ENCODE results near the gene PAOX. TPM values are rescaled to one million over a fixed set of nuclear protein-coding genes. Genes with fewer than 3 reads are reported as not detected.
A peak's percentile ranks its signal among the peaks of the same experiment; 100 is the strongest.

The PAOX gene
- total RNA-seq, 1 donor from 2014 or later = 9.4 TPM

- no peak for DNase-seq
- H3K36me3 Mint-ChIP-seq (ENCODE audit: low read depth) = peaks cover 3% of the 10 kb centered on the region
- no peaks in the 10 kb centered on the region for H3K9me3 Mint-ChIP-seq
- no peak overlapping the region for H3K27ac Mint-ChIP-seq
- no peak overlapping the region for H3K4me3 Mint-ChIP-seq
- no peaks in the 10 kb centered on the region for H3K27me3 Mint-ChIP-seq
- intact Hi-C loops (cut with micrococcal nuclease) = loop anchor here (5.0 kb wide), 1 partner anchor 78 kb away; the partner anchor contains the start of gene ADAM8
- no peaks in the 10 kb centered on the region for H3K4me1 Mint-ChIP-seq
Measured at GRCh38 chr10:133355266-133355665, 23.8 kb upstream of the PAOX start.

- DNase-seq = no peak
- intact Hi-C loops (cut with micrococcal nuclease) = loop anchor here (5.0 kb wide), 1 partner anchor 79 kb away; the partner anchor contains the start of gene ADAM8
- peaks cover 3% of the 10 kb centered on the region for H3K36me3 Mint-ChIP-seq (ENCODE audit: low read depth)
- H3K4me1 Mint-ChIP-seq = no peaks in the 10 kb centered on the region
- peak overlapping the region; percentile 52 for H3K27ac Mint-ChIP-seq
- H3K9me3 Mint-ChIP-seq = no peaks in the 10 kb centered on the region
- peak overlapping the region; percentile 81 for H3K4me3 Mint-ChIP-seq
- H3K27me3 Mint-ChIP-seq = no peaks in the 10 kb centered on the region
Measured at GRCh38 chr10:133355991-133356390, 23.1 kb upstream of the PAOX start.

- no peaks in the 10 kb centered on the region for H3K9me3 Mint-ChIP-seq
- no peak for DNase-seq
- intact Hi-C loops (cut with micrococcal nuclease) = loop anchor here (1.0 to 5.0 kb wide), 3 partner anchors 17 to 79 kb away; partner anchors contain the start of genes ADAM8, ECHS1 and MTG1
- peaks cover 2% of the 10 kb centered on the region for H3K4me1 Mint-ChIP-seq
- H3K4me3 Mint-ChIP-seq = peak overlapping the region; percentile 85
- H3K27me3 Mint-ChIP-seq = no peaks in the 10 kb centered on the region
- peak overlapping the region; percentile 67 for H3K27ac Mint-ChIP-seq
- H3K36me3 Mint-ChIP-seq (ENCODE audit: low read depth) = peaks cover 3% of the 10 kb centered on the region
Measured at GRCh38 chr10:133356549-133357284, 22.3 kb upstream of the PAOX start.

DNA sequence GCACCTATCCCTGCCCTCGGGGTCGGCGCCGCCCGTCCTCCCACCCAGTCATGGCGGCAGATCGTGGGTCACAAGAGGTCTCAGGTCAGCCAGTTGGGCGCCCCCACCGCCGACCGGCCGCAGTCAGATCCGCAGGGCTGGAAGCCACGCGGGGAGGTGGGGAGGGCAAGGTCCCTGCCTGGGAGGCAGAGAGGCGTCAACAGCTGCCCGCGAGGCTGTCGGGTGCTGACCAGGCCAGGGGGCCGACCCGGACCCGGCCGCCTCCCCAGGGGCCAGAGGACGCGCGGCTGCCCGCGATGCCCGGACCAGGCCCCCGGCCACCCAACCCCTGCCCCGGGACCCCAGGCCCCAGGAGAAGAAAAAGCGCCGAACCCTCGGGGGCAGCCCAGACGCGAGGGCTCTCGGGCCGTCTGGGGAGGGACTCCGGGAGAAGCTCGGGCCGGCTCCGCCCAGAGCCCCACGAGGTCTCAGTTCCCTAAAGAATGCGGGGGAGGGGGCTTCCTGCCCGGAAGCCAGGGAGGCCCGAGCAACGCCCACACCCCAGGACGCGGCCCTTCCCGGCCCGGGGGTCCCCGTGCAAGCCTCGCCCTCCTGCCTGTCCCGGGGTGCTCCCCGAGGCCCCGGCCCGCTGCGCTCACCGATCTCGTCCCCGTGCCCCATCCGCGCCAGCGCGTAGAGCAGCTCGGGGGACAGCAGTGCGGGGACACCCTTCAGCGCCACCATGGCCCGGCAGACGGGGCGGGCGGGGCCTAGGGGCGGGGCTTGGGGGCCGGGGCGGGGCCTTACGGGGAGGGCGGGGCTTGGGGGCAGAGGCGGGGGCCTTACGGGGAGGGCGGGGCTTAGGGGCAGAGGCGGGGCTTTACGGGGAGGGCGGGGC, 21.5 kb upstream of the PAOX start, which contains the start of gene FUOM:
Gene FUOM, minus strand, starts transcription at position 735 of the 877 bp plus-strand sequence. Its CDS starts 12 bp downstream, at position 723.
- Mint-ChIP-seq H3K9me3 (no peaks in the 10 kb centered on the region), H3K4me3 (peak within 1 kb of the TSS; percentile 85), H3K4me1 (peaks cover 2% of the 10 kb centered on the region), H3K27me3 (no peaks in the 10 kb centered on the region), H3K27ac (peak within 1 kb of the TSS; percentile 74), H3K36me3 (ENCODE audit: low read depth) (peaks cover 6% of the 10 kb centered on the region)
- DNase-seq = peak; percentile 91
- intact Hi-C loops (cut with micrococcal nuclease) = loop anchor here (1.0 to 5.0 kb wide), 5 partner anchors 16 to 80 kb away; partner anchors contain the start of genes ADAM8, ECHS1 and MTG1

- no peak overlapping the region for H3K4me3 Mint-ChIP-seq
- H3K36me3 Mint-ChIP-seq (ENCODE audit: low read depth) = peaks cover 6% of the 10 kb centered on the region
- no peaks in the 10 kb centered on the region for H3K27me3 Mint-ChIP-seq
- intact Hi-C loops (cut with micrococcal nuclease) = loop anchor here (1.0 to 5.0 kb wide), 3 partner anchors 20 to 81 kb away; partner anchors contain the start of gene ADAM8
- H3K4me1 Mint-ChIP-seq = peaks cover 2% of the 10 kb centered on the region
- H3K9me3 Mint-ChIP-seq = no peaks in the 10 kb centered on the region
- DNase-seq = no peak
- H3K27ac Mint-ChIP-seq = no peak overlapping the region
Measured at GRCh38 chr10:133358162-133358924, 20.7 kb upstream of the PAOX start.

- intact Hi-C loops (cut with micrococcal nuclease) = loop anchor here (1.0 to 5.0 kb wide), 3 partner anchors 19 to 82 kb away; partner anchors contain the start of gene ADAM8
- no peaks in the 10 kb centered on the region for H3K27me3 Mint-ChIP-seq
- H3K4me3 Mint-ChIP-seq = no peak overlapping the region
Measured at GRCh38 chr10:133358925-133359310, 20.1 kb upstream of the PAOX start.

GRCh38 chr10:133359554-133359971, 19.5 kb upstream of the PAOX start:
- no peak for DNase-seq
- Mint-ChIP-seq H3K4me1 (peaks cover 2% of the 10 kb centered on the region), H3K27ac (no peak overlapping the region), H3K36me3 (ENCODE audit: low read depth) (peaks cover 7% of the 10 kb centered on the region), H3K9me3 (no peaks in the 10 kb centered on the region), H3K27me3 (no peaks in the 10 kb centered on the region), H3K4me3 (no peak overlapping the region)
- intact Hi-C loops (cut with micrococcal nuclease) = loop anchor here (5.0 kb wide), 1 partner anchor 82 kb away; the partner anchor contains the start of gene ADAM8

More at GRCh38 chr10:133358925-133359310, 20.1 kb upstream of the PAOX start:
- DNase-seq = no peak
- peak overlapping the region; percentile 70 for H3K27ac Mint-ChIP-seq
- peaks cover 2% of the 10 kb centered on the region for H3K4me1 Mint-ChIP-seq
- peaks cover 6% of the 10 kb centered on the region for H3K36me3 Mint-ChIP-seq (ENCODE audit: low read depth)
- no peaks in the 10 kb centered on the region for H3K9me3 Mint-ChIP-seq

- Mint-ChIP-seq H3K4me3 (no peak overlapping the region), H3K4me1 (peaks cover 2% of the 10 kb centered on the region), H3K36me3 (ENCODE audit: low read depth) (peaks cover 11% of the 10 kb centered on the region), H3K9me3 (no peaks in the 10 kb centered on the region), H3K27me3 (no peaks in the 10 kb centered on the region), H3K27ac (no peak overlapping the region)
- DNase-seq = no peak
- intact Hi-C loops (cut with micrococcal nuclease) = loop anchor here (5.0 kb wide), 1 partner anchor 83 kb away; the partner anchor contains the start of gene ADAM8
Measured at GRCh38 chr10:133359972-133360610, 19.0 kb upstream of the PAOX start.

- H3K27ac Mint-ChIP-seq = no peak overlapping the region
- intact Hi-C loops (cut with micrococcal nuclease) = no loop called here
- H3K4me1 Mint-ChIP-seq = peaks cover 2% of the 10 kb centered on the region
- H3K9me3 Mint-ChIP-seq = no peaks in the 10 kb centered on the region
- no peak for DNase-seq
- H3K4me3 Mint-ChIP-seq = no peak overlapping the region
- H3K36me3 Mint-ChIP-seq (ENCODE audit: low read depth) = peaks cover 11% of the 10 kb centered on the region
- no peaks in the 10 kb centered on the region for H3K27me3 Mint-ChIP-seq
Measured at GRCh38 chr10:133361227-133361626, 17.8 kb upstream of the PAOX start.

DNA sequence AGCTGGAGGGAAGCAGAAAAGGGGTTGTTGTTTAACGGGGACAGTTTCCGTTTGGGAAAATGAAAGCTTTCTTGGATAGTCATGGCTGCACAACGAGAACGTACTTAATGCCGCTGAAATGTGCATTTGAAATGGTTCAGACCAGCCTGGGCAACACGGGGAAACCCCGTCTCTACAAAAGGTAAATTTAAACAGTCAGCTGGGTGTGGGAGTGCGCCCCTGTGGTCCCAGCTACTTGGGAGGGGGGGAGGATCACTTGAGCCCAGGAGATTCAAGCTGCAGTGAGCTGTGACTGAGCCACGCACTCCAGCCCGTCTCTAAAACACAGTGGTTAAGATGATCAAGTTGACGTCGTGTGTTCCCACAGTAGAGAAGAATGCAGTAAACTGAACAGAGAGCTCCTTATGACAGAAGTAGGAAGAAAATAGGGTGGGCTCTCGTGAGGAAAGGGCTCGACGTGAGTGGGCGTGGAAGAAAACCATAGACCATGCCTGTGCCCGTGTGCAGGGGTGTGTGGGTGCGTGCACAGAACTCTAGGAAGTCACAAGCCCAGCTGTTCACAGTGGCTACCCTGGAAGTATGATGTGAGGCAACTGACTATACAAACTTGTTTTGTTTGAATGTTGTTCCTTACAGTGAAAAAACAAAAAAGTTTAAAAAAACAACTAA, 17.2 kb upstream of the PAOX start:
- H3K4me3 Mint-ChIP-seq = no peak overlapping the region
- intact Hi-C loops (cut with micrococcal nuclease) = no loop called here
- no peak for DNase-seq
- H3K27me3 Mint-ChIP-seq = no peaks in the 10 kb centered on the region
- peaks cover 12% of the 10 kb centered on the region for H3K36me3 Mint-ChIP-seq (ENCODE audit: low read depth)
- no peak overlapping the region for H3K27ac Mint-ChIP-seq
- H3K4me1 Mint-ChIP-seq = peaks cover 2% of the 10 kb centered on the region
- no peaks in the 10 kb centered on the region for H3K9me3 Mint-ChIP-seq

GRCh38 chr10:133362846-133363245, 16.2 kb upstream of the PAOX start:
- Mint-ChIP-seq H3K27ac (no peak overlapping the region), H3K9me3 (no peaks in the 10 kb centered on the region), H3K4me1 (peaks cover 2% of the 10 kb centered on the region), H3K27me3 (no peaks in the 10 kb centered on the region), H3K36me3 (ENCODE audit: low read depth) (peaks cover 14% of the 10 kb centered on the region), H3K4me3 (no peak overlapping the region)
- intact Hi-C loops (cut with micrococcal nuclease) = no loop called here
- DNase-seq = no peak

DNA sequence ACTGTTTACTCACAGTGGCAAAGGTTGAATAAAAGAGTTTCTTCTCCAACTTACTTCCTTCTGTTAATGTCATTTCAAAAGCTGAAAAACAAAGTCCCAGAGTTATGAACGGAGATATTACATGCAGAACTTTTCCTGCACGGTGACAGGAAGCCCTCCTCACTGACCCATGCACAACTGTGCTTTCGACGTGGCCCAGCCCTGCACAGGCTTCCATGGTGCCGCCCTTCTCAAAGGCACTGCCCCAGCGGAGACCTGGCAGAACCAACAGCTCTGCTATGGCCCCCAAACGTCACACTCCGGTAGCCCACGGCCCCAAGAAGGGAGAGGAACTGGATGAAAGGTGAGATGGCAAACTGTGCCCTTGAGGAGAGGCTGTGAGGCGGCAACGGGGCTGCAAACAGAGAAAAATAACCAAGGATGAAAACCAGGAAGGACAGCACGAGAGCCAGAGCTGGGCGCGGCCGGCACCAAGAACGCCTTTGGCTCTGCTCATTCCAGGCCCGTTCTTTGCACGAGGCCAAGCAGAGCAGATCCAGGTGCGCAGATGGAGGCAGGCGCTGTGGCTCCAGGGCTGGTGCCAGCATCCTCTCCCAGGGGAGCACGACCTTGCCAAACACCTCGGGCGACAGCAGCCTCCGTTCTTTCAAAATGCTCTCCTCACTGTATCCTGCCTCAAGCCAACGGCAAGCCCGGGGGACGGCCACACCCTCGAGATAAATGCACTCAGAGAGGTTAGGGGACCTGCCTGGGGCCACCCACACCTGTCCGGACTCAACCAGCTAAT, 14.2 kb upstream of the PAOX start:
- intact Hi-C loops (cut with micrococcal nuclease) = no loop called here
- H3K36me3 Mint-ChIP-seq (ENCODE audit: low read depth) = peaks cover 22% of the 10 kb centered on the region
- no peak for DNase-seq
- H3K9me3 Mint-ChIP-seq = no peaks in the 10 kb centered on the region
- no peaks in the 10 kb centered on the region for H3K27me3 Mint-ChIP-seq
- H3K27ac Mint-ChIP-seq = no peak overlapping the region
- H3K4me3 Mint-ChIP-seq = no peak overlapping the region
- peaks cover 4% of the 10 kb centered on the region for H3K4me1 Mint-ChIP-seq

Data from activated CD4-positive, alpha-beta T cell treated with anti-CD3 and anti-CD28 coated beads, Interleukin-2, amount 10 ng/mL, durations not matched to agents 24 days and 14 days (primary cell).